Measurements from ENCODE around the gene C2orf49.

GRCh38 chr2:105378921-105379383 is 41.6 kb downstream of the C2orf49 start:
- TF ChIP-seq CTCF (IDR thresholded peaks at IDR 0.05): no peak
- no peak for TF ChIP-seq POLR2A (IDR thresholded peaks at IDR 0.05)
